Neuronal stem cell (in vitro differentiated cells): ENCODE results near the gene ASPG.
A peak's percentile ranks its signal among the peaks of the same experiment; 100 is the strongest.

ENCODE experiments used
- DNase-seq: peaks from one replicate; pipeline ENCODE4 v3.0.0-alpha.2; 2013; ENCODE audit warnings: low spot score
- H2AFZ ChIP-seq: one replicate; pipeline ENCODE4 v1.6.1; 2013; ENCODE audit warnings: mild to moderate bottlenecking, low read length, inconsistent platforms
- H2AK5ac ChIP-seq: 2 replicates; pipeline ENCODE4 v1.6.1; 2013; ENCODE audit warnings: low read depth, mild to moderate bottlenecking, inconsistent platforms, low read length, moderate library complexity, mixed read lengths
- H2BK120ac ChIP-seq: 2 replicates; pipeline ENCODE4 v1.6.1; 2013; ENCODE audit warnings: low read depth, mild to moderate bottlenecking, inconsistent platforms, low read length, moderate library complexity, mixed read lengths
- H2BK12ac ChIP-seq: one replicate; pipeline ENCODE4 v1.6.1; 2013; ENCODE audit warnings: low read length, inconsistent platforms
- H2BK15ac ChIP-seq: 2 replicates; pipeline ENCODE4 v1.6.1; 2013; ENCODE audit warnings: mild to moderate bottlenecking, low read length, inconsistent platforms, mixed read lengths
- H2BK5ac ChIP-seq: one replicate; pipeline ENCODE4 v1.6.1; 2013; ENCODE audit warnings: inconsistent platforms, mild to moderate bottlenecking, low read length, moderate library complexity
- H3K14ac ChIP-seq: one replicate; pipeline ENCODE4 v1.6.1; 2013; ENCODE audit warnings: low read length, inconsistent platforms
- H3K18ac ChIP-seq: 2 replicates; pipeline ENCODE4 v1.6.1; 2013; ENCODE audit warnings: low read length, inconsistent platforms
- H3K23ac ChIP-seq: 2 replicates; pipeline ENCODE4 v1.6.1; 2013; ENCODE audit warnings: low read depth, mild to moderate bottlenecking, mixed read lengths, low read length, inconsistent platforms; ENCODE audit not compliant: poor library complexity
- H3K27ac ChIP-seq: replicated peaks from 3 replicates; pipeline ENCODE4 v1.5.1; 2013; ENCODE audit warnings: low read length, inconsistent platforms
- H3K27me3 ChIP-seq, 3 experiments: 2 replicates each; pipeline ENCODE4 v1.6.1; 2013; ENCODE audit warnings: low read length in 3 of 3, mild to moderate bottlenecking in 2 of 3, inconsistent platforms in 1 of 3, low read depth in 1 of 3, mixed read lengths in 1 of 3, moderate library complexity in 1 of 3; ENCODE audit not compliant: control insufficient read depth in 3 of 3, insufficient read depth in 3 of 3
- H3K36me3 ChIP-seq, 2 donors: replicated peaks in 1 of 2; 2 replicates each; pipeline ENCODE4 v1.6.1; 2013; ENCODE audit warnings: low read length in 2 of 2; ENCODE audit not compliant: control insufficient read depth in 2 of 2, insufficient read depth in 2 of 2
- H3K4ac ChIP-seq: 2 replicates; pipeline ENCODE4 v1.6.1; 2013; ENCODE audit warnings: inconsistent platforms, mild to moderate bottlenecking, low read length, moderate library complexity
- H3K4me1 ChIP-seq, 2 donors: 1 replicate in 1 of 2; 2 replicates in 1 of 2; pipeline ENCODE4 v1.6.1; 2013; ENCODE audit warnings: low read length in 2 of 2, low read depth in 1 of 2; ENCODE audit not compliant: control insufficient read depth in 2 of 2, insufficient read depth in 1 of 2
- H3K4me2 ChIP-seq: one replicate; pipeline ENCODE4 v1.6.1; 2013; ENCODE audit warnings: mild to moderate bottlenecking, low read length, inconsistent platforms; ENCODE audit not compliant: insufficient read depth, poor library complexity, severe bottlenecking
- H3K4me3 ChIP-seq, 2 donors: 2 replicates each; pipeline ENCODE4 v1.5.1; 2013; ENCODE audit warnings: low read length in 2 of 2, mild to moderate bottlenecking in 2 of 2, inconsistent platforms in 1 of 2, moderate library complexity in 1 of 2
- H3K79me1 ChIP-seq: one replicate; pipeline ENCODE4 v1.6.1; 2013; ENCODE audit warnings: low read depth, mild to moderate bottlenecking, inconsistent platforms, low read length, moderate library complexity
- H3K9ac ChIP-seq: one replicate; pipeline ENCODE4 v1.6.1; 2013; ENCODE audit warnings: mild to moderate bottlenecking, low read depth, low read length, inconsistent platforms; ENCODE audit not compliant: poor library complexity
- H3K9me3 ChIP-seq, 2 donors: replicated peaks in 1 of 2; 2 replicates each; pipeline versions ENCODE3 to v1.6.1; 2013; ENCODE audit warnings: low read length in 2 of 2, mild to moderate bottlenecking in 2 of 2, inconsistent platforms in 1 of 2, low read depth in 1 of 2, mixed read lengths in 1 of 2, moderate library complexity in 1 of 2; ENCODE audit not compliant: control insufficient read depth in 2 of 2, insufficient read depth in 1 of 2
- H4K8ac ChIP-seq: one replicate; pipeline ENCODE4 v1.6.1; 2013; ENCODE audit warnings: low read depth, mild to moderate bottlenecking, inconsistent platforms, low read length, moderate library complexity
- H4K91ac ChIP-seq: one replicate; pipeline ENCODE4 v1.6.1; 2013; ENCODE audit warnings: low read length, low read depth, mild to moderate bottlenecking, inconsistent platforms; ENCODE audit not compliant: poor library complexity
- WGBS, 2 donors: extraction: QIAGEN DNeasy Blood & Tissue Kit; methylation state at CpG; one replicate each; pipeline ENCODE4 v1.1.7; 2013; ENCODE audit warnings: missing lambda C conversion rate in 2 of 2, mixed read lengths in 1 of 2; ENCODE audit not compliant: insufficient read length in 2 of 2, insufficient replicate concordance in 1 of 2; ENCODE audit errors: extremely low coverage in 2 of 2; 5-methylcytosine and 5-hydroxymethylcytosine counted together

Gene ASPG

DNA sequence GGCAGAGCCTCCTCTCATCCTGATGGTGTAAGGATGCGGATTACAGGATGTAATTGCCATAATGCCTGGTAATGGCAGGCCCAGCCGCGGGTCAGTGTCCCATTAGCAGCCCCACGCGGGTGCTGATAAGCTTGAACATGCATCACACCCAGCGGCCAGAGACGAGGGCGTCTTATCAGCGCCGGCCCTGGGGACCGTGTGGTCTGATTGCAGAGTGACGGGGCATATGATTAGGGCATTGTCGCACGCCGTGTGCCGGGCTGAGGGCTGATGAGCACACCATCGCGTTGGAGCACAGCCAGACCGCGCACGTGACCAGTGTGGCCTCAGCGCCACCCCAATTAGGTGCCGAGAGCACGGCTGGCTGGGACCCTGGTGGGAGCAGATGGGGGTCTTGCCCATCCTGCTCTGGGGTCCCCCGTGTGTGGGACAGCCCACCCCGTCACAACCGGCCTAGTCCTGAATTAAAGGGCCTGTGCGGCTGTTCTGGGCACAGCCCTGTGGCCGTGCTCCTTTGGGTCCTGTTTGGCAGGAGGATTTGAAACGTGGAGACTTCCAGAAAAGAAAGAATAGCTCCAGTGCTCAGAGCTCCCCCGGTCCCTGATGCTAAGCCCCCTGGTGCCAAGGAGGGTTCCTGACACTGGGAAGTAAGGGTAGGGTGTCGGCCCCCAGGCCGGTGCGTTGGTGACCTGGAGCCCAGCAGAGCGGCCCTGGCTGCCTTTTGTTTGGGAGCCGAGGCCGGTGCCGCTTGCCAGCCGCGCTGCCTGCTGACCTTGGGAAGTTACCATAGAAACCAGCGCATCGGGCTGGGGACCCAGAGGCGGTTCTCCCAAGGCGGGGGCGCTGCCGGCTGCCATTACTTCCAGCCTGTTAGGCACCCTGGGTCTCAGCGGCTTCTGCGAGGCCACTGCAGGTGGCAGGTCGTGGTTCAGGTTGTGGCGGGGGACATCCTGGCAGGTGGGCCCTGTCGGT lies 73.6 kb downstream of the ASPG start:
- Histone ChIP-seq H3K27me3 (no peaks in the 10 kb centered on the region), H3K4me3 (no peak overlapping the region), H2BK120ac (no peak overlapping the region), H2BK15ac (no peak overlapping the region), H4K8ac (peak overlapping the region; percentile 29), H3K23ac (peak overlapping the region; percentile 60), H3K4ac (no peak overlapping the region), H3K27ac (no peak overlapping the region), H3K9ac (no peak overlapping the region), H3K18ac (peak overlapping the region; percentile 80), H4K91ac (no peak overlapping the region), H3K79me1 (peaks cover 16% of the 10 kb centered on the region), H2BK5ac (peak overlapping the region; percentile 71), H2AK5ac (peak overlapping the region; percentile 32), H2AFZ (no peak overlapping the region), H3K4me1 (peaks cover 0 to 4% of the 10 kb centered on the region in 2 donors), H3K9me3 (no peaks in the 10 kb centered on the region), H3K4me2 (no peak overlapping the region), H3K36me3 (peaks cover 0 to 5% of the 10 kb centered on the region in 2 donors), H3K14ac (no peak overlapping the region), H2BK12ac (no peak overlapping the region)
- no peak for DNase-seq
- no CpG with 5 or more reads among the region's 51 CpGs for WGBS, 2 donors

DNA sequence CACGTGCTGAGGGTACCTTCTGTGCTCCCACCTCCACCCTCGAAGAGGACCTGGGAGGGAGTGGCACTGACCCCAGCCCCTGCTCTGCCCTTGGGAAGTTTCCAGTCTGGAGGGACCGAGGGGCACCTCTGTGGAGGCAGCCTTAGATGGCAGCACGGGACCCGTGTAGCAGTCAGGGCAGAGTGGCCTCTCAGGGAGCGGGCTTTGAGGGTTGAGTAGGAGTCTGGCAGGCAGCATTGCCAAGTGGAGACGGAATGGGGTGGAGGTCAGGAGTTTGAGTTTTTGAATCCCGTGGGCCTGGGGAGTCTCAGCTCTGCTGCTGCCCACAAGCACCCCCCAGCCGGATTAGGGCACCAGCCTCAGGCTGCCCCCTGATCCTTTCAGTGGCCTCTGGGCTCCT lies 74.5 kb downstream of the ASPG start:
- no CpG with 5 or more reads among the region's 9 CpGs for WGBS, 2 donors
- Histone ChIP-seq H3K4ac (no peak overlapping the region), H3K23ac (no peak overlapping the region), H4K91ac (no peak overlapping the region), H3K79me1 (peaks cover 11% of the 10 kb centered on the region), H3K4me2 (no peak overlapping the region), H2BK12ac (no peak overlapping the region), H3K18ac (no peak overlapping the region), H3K4me3 (no peak overlapping the region), H4K8ac (no peak overlapping the region), H3K4me1 (peaks cover 0 to 4% of the 10 kb centered on the region in 2 donors), H2BK5ac (no peak overlapping the region), H2AFZ (no peak overlapping the region), H3K9ac (no peak overlapping the region), H3K9me3 (no peaks in the 10 kb centered on the region), H3K27me3 (no peaks in the 10 kb centered on the region), H2BK15ac (no peak overlapping the region), H3K14ac (no peak overlapping the region), H2AK5ac (no peak overlapping the region), H3K27ac (no peak overlapping the region), H3K36me3 (peaks cover 0 to 5% of the 10 kb centered on the region in 2 donors), H2BK120ac (no peak overlapping the region)
- DNase-seq: no peak

- Histone ChIP-seq H3K27me3 (no peaks in the 10 kb centered on the region), H3K4ac (no peak overlapping the region), H2BK5ac (no peak overlapping the region), H3K9me3 (no peaks in the 10 kb centered on the region), H3K4me1 (peaks cover 0 to 4% of the 10 kb centered on the region in 2 donors), H2BK120ac (no peak overlapping the region), H3K4me2 (no peak overlapping the region), H4K8ac (no peak overlapping the region), H2BK15ac (peak overlapping the region; percentile 57), H3K23ac (peak overlapping the region; percentile 18), H3K14ac (no peak overlapping the region), H3K9ac (no peak overlapping the region), H3K79me1 (peaks cover 7% of the 10 kb centered on the region), H3K4me3 (no peak overlapping the region), H2AK5ac (peak overlapping the region; percentile 38), H4K91ac (no peak overlapping the region), H2AFZ (no peak overlapping the region), H3K18ac (peak overlapping the region; percentile 59), H2BK12ac (no peak overlapping the region), H3K36me3 (peaks cover 0 to 5% of the 10 kb centered on the region in 2 donors), H3K27ac (no peak overlapping the region)
- WGBS, 2 donors: no CpG with 5 or more reads among the region's 23 CpGs
- DNase-seq: no peak
Measured at GRCh38 chr14:104161602-104162367, 76.3 kb downstream of the ASPG start.

GRCh38 chr14:104162495-104162894 lies 77.0 kb downstream of the ASPG start:
- Histone ChIP-seq H3K9ac (no peak overlapping the region), H3K18ac (peak overlapping the region; percentile 38), H3K14ac (peak overlapping the region; percentile 94), H3K23ac (peak overlapping the region; percentile 18), H3K4me3 (peak overlapping the region in 1 of 2 donors; percentile 23), H3K27ac (no peak overlapping the region), H2AFZ (no peak overlapping the region), H3K4me1 (no peaks in the 10 kb centered on the region), H3K4ac (no peak overlapping the region), H3K36me3 (peaks cover 0 to 5% of the 10 kb centered on the region in 2 donors), H2BK5ac (peak overlapping the region; percentile 66), H2BK120ac (no peak overlapping the region), H4K91ac (no peak overlapping the region), H2BK12ac (peak overlapping the region; percentile 94), H2AK5ac (no peak overlapping the region), H3K9me3 (no peaks in the 10 kb centered on the region), H3K4me2 (no peak overlapping the region), H3K27me3 (no peaks in the 10 kb centered on the region), H2BK15ac (peak overlapping the region; percentile 57), H4K8ac (no peak overlapping the region), H3K79me1 (peaks cover 7% of the 10 kb centered on the region)
- WGBS, 2 donors: no CpG with 5 or more reads among the region's 9 CpGs
- DNase-seq: no peak
